Astrocyte (in vitro differentiated cells and primary cell): ENCODE measurements around the gene ZBTB47.

Experiments
- EZH2 ChIP-seq: IDR thresholded peaks from 2 replicates; pipeline ENCODE4 v1.6.1; 2012; ENCODE audit warnings: mild to moderate bottlenecking, low read length, inconsistent platforms; ENCODE audit not compliant: insufficient read depth
- TF ChIP-seq, protein P1 (sequence below): IDR thresholded peaks from 2 replicates; pipeline ENCODE4 v1.5.1; 2011; ENCODE audit warnings: low read depth, mild to moderate bottlenecking, inconsistent platforms, low read length, moderate library complexity; ENCODE audit not compliant: insufficient read depth

DNA sequence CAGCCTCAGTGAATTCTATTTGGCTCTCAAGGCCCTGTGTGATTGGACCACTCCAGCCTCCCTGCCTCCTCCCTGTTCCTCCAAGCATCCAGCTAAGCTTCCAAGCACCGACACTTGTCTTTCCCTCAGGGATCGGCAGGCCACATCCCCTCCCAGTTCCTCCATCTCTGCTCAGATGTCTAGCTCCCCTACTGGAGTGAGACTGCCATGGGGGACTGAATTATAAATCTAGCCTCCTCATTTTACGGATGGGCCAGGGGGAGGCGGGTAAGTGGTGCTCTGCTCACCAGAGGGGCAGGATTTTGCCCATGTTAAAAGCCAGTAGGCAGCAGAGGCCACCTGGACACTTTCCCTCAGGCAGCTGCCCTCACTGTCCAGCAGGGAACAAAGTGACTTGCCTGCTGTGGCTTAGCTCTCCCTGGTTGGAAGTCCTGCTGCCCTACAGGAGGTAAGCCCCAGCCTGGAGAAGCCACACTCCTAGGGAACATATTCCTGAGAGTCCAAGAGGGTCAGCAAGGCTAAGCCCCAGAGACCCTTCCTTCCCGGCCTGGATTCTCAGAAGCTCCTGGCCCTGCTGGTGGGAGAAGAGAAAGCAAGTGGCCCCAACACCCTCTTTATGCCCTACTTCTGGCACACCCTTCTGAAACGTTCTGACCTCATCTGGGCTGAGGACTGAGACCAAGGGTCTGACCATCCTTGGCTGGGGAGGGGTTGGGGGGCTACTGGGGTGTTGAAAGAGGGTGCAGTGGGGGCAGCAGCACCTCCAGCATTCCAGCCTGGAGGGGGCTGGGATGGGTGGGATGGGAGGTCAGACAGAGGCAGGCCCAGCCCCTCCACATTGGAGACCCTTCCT, 58.2 kb downstream of the ZBTB47 start:
- TF ChIP-seq, protein P1, sequence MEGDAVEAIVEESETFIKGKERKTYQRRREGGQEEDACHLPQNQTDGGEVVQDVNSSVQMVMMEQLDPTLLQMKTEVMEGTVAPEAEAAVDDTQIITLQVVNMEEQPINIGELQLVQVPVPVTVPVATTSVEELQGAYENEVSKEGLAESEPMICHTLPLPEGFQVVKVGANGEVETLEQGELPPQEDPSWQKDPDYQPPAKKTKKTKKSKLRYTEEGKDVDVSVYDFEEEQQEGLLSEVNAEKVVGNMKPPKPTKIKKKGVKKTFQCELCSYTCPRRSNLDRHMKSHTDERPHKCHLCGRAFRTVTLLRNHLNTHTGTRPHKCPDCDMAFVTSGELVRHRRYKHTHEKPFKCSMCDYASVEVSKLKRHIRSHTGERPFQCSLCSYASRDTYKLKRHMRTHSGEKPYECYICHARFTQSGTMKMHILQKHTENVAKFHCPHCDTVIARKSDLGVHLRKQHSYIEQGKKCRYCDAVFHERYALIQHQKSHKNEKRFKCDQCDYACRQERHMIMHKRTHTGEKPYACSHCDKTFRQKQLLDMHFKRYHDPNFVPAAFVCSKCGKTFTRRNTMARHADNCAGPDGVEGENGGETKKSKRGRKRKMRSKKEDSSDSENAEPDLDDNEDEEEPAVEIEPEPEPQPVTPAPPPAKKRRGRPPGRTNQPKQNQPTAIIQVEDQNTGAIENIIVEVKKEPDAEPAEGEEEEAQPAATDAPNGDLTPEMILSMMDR = peak; percentile 5
- TF ChIP-seq EZH2 = no peak
